NCI-H128 (cell line): ENCODE results near the gene C16orf46.
"Not testable (repeated sequence)": the region's sequence is repeated elsewhere in the genome, so short reads cannot be mapped to it uniquely, and the experiment has no call there.

ENCODE experiments used
- DNase-seq: peaks from one replicate; lab custom pipeline; 2025; ENCODE audit not compliant: unreplicated experiment; lab: John Stamatoyannopoulos, UW

C16orf46 gene, protein sequence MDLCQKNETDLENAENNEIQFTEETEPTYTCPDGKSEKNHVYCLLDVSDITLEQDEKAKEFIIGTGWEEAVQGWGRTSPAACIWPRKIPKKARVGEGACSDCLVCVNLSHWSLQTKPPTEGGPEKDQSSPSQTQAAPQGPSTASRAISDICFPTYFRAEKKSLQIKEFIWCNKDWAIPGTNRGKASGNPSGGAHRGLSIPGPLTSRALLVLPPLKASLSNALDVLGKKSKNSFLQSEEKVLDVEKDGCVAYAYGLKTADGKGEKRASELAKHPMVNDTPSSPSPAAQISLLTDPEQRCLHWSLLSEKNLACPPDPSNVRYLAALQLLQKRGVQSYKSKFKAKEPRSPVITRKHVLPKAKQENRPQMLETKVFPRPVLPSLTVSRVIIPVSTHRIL

DNA sequence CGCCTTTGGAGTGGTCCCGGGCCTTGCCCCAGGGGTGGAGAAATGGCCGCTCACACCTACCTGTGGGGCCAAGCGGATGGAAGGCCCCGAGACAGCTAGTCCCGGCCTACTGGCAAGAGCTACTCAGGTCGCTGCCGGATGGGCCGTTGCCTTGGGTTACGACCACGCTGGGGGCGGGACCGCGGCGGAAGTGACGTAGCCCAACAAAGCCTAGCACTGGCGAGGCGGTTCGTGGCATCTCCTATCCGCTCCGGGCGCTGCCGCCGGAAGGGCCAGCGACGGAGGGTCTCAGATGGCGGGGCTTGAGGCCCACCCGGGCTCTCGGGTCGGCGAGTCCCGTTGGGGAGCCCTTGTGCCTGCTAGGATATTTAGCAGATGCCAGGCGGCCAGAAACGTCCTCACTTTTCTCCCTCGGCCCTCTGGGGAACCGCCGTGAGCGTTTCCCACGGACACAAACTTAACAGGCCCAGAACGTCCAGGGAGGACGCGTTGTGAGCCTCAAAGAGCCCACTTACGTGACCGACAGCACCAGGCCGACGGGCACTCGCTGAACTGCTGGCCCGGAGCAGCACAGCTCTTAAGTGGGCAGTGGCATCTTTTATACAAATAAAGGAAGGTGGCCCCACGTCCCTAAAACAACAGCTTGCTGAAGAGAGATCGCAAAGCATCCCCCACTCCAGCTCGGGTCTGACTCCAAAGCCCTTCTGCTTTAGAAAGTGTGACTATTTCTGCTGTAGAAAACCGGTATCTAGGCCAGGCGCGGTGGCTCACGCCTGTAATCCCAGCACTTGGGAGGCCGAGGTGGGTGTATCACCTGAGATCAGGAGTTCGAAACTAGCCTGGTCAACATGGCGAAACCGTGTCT is at the start of gene C16orf46:
Gene C16orf46, minus strand, starts transcription at position 163 of the 865 bp plus-strand sequence. CDS start 13,283 bp downstream, outside the sequence.
- peak; percentile 67 for DNase-seq

GRCh38 chr16:81123092-81123852 is 46.2 kb upstream of the C16orf46 start:
- DNase-seq = no peak

- no peak for DNase-seq
Observed at GRCh38 chr16:81121474-81121990, 44.5 kb upstream of the C16orf46 start.

- no peak for DNase-seq
Observed at GRCh38 chr16:81117436-81117835, 40.4 kb upstream of the C16orf46 start.

DNA sequence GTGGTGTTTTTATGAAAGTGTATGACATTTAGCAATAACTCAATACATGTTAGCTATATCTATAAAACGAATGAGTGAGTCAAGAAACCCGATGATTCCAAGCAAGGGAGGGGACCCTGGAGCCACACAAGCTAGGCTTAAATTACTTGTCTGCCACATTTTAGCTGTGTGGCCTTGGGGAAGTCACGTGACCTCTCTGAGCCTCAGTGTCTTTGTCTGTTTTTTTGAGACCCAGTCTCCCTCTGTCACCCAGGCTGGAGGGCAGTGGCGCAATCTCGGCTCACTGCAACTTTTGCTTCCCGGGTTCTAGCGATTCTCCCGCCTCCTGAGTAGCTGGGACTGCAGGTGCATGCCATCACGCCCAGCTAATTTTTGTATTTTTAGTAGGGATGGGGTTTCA is 39.2 kb upstream of the C16orf46 start:
- no peak for DNase-seq

DNA sequence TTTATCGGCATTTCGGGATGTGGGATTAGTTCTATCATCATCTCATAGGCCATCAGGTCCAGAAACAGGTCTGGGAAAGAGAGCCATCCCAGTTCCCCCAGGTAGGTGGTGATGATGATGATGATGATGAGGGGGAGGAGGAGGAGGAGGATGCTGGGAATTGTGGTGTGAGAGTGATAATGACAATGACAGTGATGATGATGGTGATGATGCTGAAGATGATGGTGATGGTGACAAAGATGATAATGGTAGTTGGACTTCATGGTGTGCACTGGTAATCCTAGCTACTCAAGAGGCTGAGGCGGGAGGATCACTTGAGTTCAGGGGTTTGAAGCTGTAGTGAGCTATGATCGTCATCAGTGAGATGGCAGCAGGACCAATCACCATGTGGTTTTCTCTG is 35.4 kb upstream of the C16orf46 start:
- DNase-seq = no peak

- DNase-seq = not testable (repeated sequence)
Observed at GRCh38 chr16:81109274-81109673, 32.2 kb upstream of the C16orf46 start.

DNA sequence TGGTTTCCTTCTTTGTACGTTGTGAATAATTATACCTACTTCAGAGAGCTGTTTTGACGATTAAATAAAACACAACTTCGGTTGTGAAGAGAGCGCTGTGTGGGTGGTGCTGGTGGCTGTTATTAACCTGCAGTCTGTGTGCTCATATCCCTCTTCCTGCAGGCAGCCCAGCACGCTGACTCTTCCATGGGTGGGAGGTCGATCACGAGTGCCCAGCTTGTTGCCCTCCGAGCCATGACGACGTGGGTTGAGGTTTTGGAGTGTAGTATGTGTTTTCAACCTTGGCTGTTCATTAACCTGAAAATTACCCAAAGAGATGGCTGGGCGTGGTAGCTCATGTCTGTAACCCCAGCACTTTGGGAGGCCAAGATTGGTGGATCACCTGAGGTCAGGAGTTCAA is 30.5 kb upstream of the C16orf46 start:
- no peak for DNase-seq

DNA sequence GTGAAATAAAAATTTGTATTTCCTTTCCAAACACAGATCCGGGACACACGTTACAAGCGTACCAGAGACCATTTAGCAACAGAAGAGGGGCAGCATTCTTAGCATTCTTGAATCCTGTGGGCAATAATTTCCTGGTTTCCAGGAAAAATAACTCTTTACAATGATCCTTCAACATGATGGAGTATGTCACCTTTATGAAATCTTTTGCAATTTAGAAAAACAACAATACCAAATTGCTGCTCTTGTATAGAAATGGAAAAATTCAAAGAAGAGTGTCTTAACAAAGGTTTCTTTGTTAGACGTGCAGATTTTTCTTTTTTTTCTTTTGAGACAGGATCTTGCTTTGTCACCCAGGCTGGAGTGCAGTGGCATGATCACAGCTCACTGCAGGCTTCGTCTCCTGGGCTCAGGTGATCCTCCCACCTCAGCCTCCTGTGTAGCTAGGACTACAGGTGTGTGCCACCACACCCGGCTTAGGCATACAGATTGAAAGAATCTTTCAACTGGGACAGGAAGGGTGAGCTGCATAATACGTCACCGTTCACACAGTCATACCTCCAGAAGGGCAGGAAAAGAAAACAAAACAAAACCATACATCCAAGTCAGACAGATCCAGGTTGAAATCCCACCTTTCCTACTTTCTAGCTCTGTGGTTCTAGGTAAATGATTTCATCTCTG is 29.9 kb upstream of the C16orf46 start:
- no peak for DNase-seq

DNA sequence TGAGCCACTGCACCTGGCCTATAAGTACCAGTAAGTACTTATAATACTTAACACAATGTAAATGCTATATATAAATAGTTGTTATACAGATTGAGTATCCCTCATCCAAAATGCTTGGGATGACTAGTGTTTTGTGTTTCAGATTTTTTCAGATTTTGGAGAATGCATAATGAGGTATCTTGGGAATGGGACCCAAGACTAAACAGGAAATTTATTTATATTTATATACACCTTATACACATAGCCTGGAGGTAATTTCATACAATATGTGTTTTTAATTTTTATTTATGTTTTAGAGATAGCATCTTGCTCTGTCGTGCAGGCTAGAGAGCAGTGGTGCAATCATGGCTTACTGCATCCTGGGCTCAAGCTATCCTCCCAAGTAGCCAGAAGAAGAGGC is 28.9 kb upstream of the C16orf46 start:
- DNase-seq = no peak

GRCh38 chr16:81101702-81102101 is 24.7 kb upstream of the C16orf46 start:
- no peak for DNase-seq

DNA sequence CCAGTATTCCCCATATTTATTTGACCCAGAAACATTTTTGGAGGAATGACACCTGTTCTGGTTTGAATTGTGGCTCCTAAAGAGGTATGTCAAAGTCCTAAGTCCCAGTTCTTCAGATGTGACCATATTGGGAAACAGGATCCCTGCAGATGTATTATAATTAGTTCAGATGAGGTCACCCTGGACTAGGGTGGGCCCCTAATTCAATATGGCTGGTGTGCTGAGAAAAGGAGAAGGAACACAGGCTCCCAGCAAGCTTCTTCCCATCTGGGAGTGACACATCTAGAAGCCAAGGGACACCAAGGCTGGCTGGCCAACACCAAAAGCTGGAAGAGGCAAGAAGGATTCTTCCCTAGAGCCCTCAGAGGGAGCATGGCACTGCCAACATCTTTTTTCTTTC is 22.9 kb upstream of the C16orf46 start:
- no peak for DNase-seq

DNA sequence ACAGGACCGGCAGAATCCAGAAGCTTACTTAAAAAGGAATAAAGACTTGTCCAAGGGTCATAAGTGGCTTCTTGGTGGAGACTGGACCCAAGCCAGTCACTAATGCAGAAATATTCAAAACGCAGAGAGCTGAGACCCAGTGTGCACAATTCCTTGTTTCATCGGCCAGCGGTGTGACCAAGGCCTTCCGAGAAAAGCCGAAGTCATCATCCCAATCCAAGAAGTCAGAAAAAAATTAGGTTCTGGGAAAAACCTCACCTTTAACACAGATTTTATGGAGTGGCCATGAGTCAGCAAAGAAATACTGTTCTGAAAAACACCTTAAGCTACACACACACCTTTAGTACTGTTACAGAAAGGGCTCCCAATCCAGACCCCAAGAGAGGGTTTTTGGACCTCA is 20.2 kb upstream of the C16orf46 start:
- no peak for DNase-seq

GRCh38 chr16:81096715-81097208 is 19.7 kb upstream of the C16orf46 start:
- DNase-seq = no peak

DNA sequence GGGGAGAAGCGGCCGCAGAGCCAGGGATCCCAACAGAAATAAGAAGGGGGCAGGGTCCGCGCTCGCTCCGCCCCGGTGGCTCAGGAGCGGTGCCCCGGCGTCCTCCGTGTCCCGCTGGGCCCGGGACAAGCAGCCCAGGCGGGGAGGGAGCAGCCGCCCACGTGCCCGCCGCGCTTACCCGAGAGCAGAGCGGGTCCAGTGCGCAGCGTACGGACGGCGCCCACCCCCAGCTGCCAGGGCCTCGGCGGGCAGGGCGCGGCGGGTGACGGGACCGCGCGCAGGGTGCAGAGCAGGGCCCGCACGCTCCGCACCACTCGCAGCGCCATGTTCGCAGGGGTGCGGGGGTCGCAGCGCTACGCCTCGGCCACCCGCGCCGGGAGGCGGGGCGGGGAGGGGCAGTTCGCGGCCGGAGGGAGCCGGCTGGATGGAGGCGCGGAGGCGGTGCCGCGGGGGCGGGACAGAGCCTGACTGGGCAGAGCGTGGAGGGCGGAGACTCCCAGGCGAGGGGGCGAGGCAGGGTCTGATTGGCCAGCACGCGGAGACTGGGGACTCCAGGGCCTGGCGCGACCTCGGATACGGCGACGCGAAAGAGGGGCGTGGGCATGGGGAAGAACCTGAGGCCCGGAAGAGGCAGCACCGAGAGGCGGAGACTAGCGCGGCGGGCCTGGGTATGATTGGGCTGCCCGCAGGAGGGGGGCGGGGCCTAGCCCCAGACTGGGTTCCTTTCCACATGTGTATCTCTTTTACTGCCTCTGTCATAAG is 19.1 kb upstream of the C16orf46 start, which contains the start of gene GCSH:
Gene GCSH, minus strand, starts transcription at position 443 of the 762 bp plus-strand sequence. Its CDS starts 117 bp downstream, at position 326.
- DNase-seq = peak; percentile 93

- no peak for DNase-seq
Observed at GRCh38 chr16:81095653-81095952, 18.6 kb upstream of the C16orf46 start.

- no peak for DNase-seq
Observed at GRCh38 chr16:81094771-81095251, 17.8 kb upstream of the C16orf46 start.

- no peak for DNase-seq
Observed at GRCh38 chr16:81088836-81089235, 11.8 kb upstream of the C16orf46 start.

- DNase-seq = no peak
Observed at GRCh38 chr16:81081014-81081413, 4.0 kb upstream of the C16orf46 start.
